GM12878 (cell line): Measurements from ENCODE around the gene ODAD4. TPM values are rescaled to one million over a fixed set of nuclear protein-coding genes. Genes with fewer than 3 reads are reported as not detected.

Experiments used
- ATAC-seq: fragments of 200-7000 bp; cut with Tn5 transposase; 3 replicates; pipeline ENCODE4 v1.9.1; 2020; ENCODE audit warnings: mild to moderate bottlenecking, moderate library complexity
- BruUV-seq: library from RNA; stranded (reverse); fragments of 400-500 nt; replicated peaks from 2 replicates; lab custom pipeline; 2021; lab: Mats Ljungman, UMichigan
- CTCF ChIA-PET: fragments of 300-600 bp; sonication (Branson Sonifier 250); formaldehyde crosslinking; extraction: SDS; loops from one replicate; lab custom pipeline; 2021; ENCODE audit warnings: inconsistent platforms; lab: Yijun Ruan, JAX
- POLR2A ChIA-PET: fragments of 350-600 bp; formaldehyde crosslinking; extraction: SDS; loops from one replicate; lab custom pipeline; 2021; ENCODE audit warnings: inconsistent platforms; lab: Charles Lee
- RAD21 ChIA-PET: fragments of 300-600 bp; sonication (Branson Sonifier 250); formaldehyde crosslinking; loops from one replicate; lab custom pipeline; 2023; ENCODE audit warnings: antibody characterized with exemption; ENCODE audit not compliant: unreplicated experiment; lab: Charles Lee
- SMC1A ChIA-PET: fragments of 300-600 bp; sonication (Branson Sonifier 250); formaldehyde crosslinking; loops from one replicate; lab custom pipeline; 2023; ENCODE audit not compliant: unreplicated experiment, uncharacterized antibody; lab: Charles Lee
- DNase-seq: peaks from one replicate; pipeline ENCODE4 v3.0.0-alpha.2; 2011; ENCODE audit warnings: low read depth, low spot score
- FAIRE-seq: peaks from 3 replicates; lab custom pipeline; 2011; peaks lifted over from hg19 to GRCh38; lab: Jason Lieb, UNC
- H2AFZ ChIP-seq: 2 replicates; pipeline ENCODE4 v1.6.0; 2011; ENCODE audit warnings: low read depth, low read length, control low read depth; ENCODE audit not compliant: control insufficient read depth
- H3K27ac ChIP-seq: 2 replicates; pipeline ENCODE4 v1.5.1; 2011; ENCODE audit warnings: control low read depth; ENCODE audit not compliant: control insufficient read depth, insufficient read depth
- H3K27me3 ChIP-seq, 2 experiments: replicated peaks in 1 of 2; 2 replicates each; pipeline versions ENCODE4 v1.6.0 to v1.6.1; 2011; ENCODE audit warnings: low read length in 1 of 2; ENCODE audit not compliant: control insufficient read depth in 2 of 2, insufficient read depth in 2 of 2
- H3K36me3 ChIP-seq, 2 experiments: 2 replicates each; pipeline ENCODE4 v1.5.1; 2011; ENCODE audit warnings: low read length in 1 of 2; ENCODE audit not compliant: control insufficient read depth in 2 of 2, insufficient read depth in 2 of 2
- H3K4me1 ChIP-seq: 2 replicates; pipeline ENCODE4 v1.6.1; 2011; ENCODE audit warnings: mild to moderate bottlenecking, low read length, moderate library complexity, mixed read lengths; ENCODE audit not compliant: control insufficient read depth, insufficient read depth
- H3K4me2 ChIP-seq: 2 replicates; pipeline ENCODE4 v1.6.0; 2011; ENCODE audit warnings: control low read depth; ENCODE audit not compliant: control insufficient read depth, insufficient read depth
- H3K4me3 ChIP-seq: fragments of 200-600 bp; sonication (generic); 2 replicates; pipeline ENCODE4 v1.5.1; 2016
- H3K79me2 ChIP-seq: 2 replicates; pipeline ENCODE4 v1.6.0; 2011; ENCODE audit warnings: low read length; ENCODE audit not compliant: control insufficient read depth, insufficient read depth
- H3K9ac ChIP-seq: 2 replicates; pipeline ENCODE4 v1.8.0; 2011; ENCODE audit warnings: low read length, control low read depth, mixed read lengths; ENCODE audit not compliant: control insufficient read depth, insufficient read depth
- H3K9me3 ChIP-seq: replicated peaks from 3 replicates; pipeline ENCODE4 v1.5.1; 2011; ENCODE audit warnings: mild to moderate bottlenecking, low read length; ENCODE audit not compliant: control insufficient read depth, insufficient read depth
- H4K20me1 ChIP-seq: 2 replicates; pipeline ENCODE4 v1.6.0; 2011; ENCODE audit not compliant: control insufficient read depth, insufficient read depth
- HDAC2 ChIP-seq: fragments of 200-600 bp; sonication (generic); IDR thresholded peaks from 2 replicates; pipeline ENCODE4 v1.6.1; 2017
- NR2C1 ChIP-seq: fragments of 450-650 bp; IDR thresholded peaks from 2 replicates; pipeline ENCODE4 v1.6.1; 2017; ENCODE audit warnings: antibody characterized with exemption, mild to moderate bottlenecking, moderate library complexity
- NR2C2 ChIP-seq: IDR thresholded peaks from 2 replicates; pipeline ENCODE4 v1.6.1; 2011; ENCODE audit warnings: borderline replicate concordance, low read depth; ENCODE audit not compliant: control insufficient read depth, insufficient read length
- NR2F1 ChIP-seq: fragments of 450-650 bp; conservative IDR thresholded peaks from 2 replicates; pipeline ENCODE4 v1.6.1; 2017; ENCODE audit warnings: mild to moderate bottlenecking
- POLR2A ChIP-seq: IDR thresholded peaks from 2 replicates; pipeline ENCODE4 v1.6.1; 2011; ENCODE audit warnings: low read depth, mild to moderate bottlenecking, low read length
- REST ChIP-seq: IDR thresholded peaks from 2 replicates; pipeline ENCODE4 v1.6.1; 2012; ENCODE audit warnings: mild to moderate bottlenecking, low read depth, low read length
- RFX5 ChIP-seq: IDR thresholded peaks from 2 replicates; pipeline ENCODE4 v1.6.1; 2011; ENCODE audit warnings: low read depth, low read length, improper control_type of control experiment
- TBL1XR1 ChIP-seq: IDR thresholded peaks from 2 replicates; pipeline ENCODE4 v1.6.1; 2012; ENCODE audit warnings: low read depth, low read length, improper control_type of control experiment
- ZNF592 ChIP-seq: fragments of 450-650 bp; IDR thresholded peaks from 2 replicates; pipeline ENCODE4 v1.6.1; 2017; ENCODE audit warnings: mild to moderate bottlenecking, moderate library complexity
- WGBS: methylation state at CpG from one replicate; pipeline ENCODE4 v1.1.6; 2016; ENCODE audit warnings: low lambda C conversion rate; ENCODE audit not compliant: insufficient replicate concordance, insufficient coverage; ENCODE audit errors: missing lambda C conversion rate; 5-methylcytosine and 5-hydroxymethylcytosine counted together
- in situ Hi-C: fragments of 300-500 bp; cut with MboI; formaldehyde crosslinking; loops from 9 replicates; pipeline ENCODE4 v1.14.3; 2018; ENCODE audit warnings: mixed read lengths
- intact Hi-C: fragments of 100-400 bp; cut with micrococcal nuclease; formaldehyde crosslinking; loops from one replicate; pipeline ENCODE4 v1.14.2; 2022; ENCODE audit not compliant: unreplicated experiment
- polyA plus RNA-seq, 11 experiments: library from polyadenylated mRNA; depleted of rRNA in 4 of 11; unstranded in 6 of 11; stranded (reverse) in 5 of 11; fragments of >200 nt; fragmentation: Nextera tagmentation in 4 of 11; fragmentation: Illumina TruSeq in 1 of 11; extraction: Ambion mirVana in 4 of 11; extraction: Trizol in 1 of 11; gene quantifications; 1 replicate in 1 of 11; 2 replicates in 10 of 11; pipeline versions ENCODE4 v1.2.1 to v1.2.3, GENCODE V29; 2011 to 2016; ENCODE audit warnings: inconsistent platforms in 2 of 11, missing spikeins in 2 of 11, low read depth in 1 of 11
- total RNA-seq, 4 experiments: library from RNA; depleted of rRNA in 3 of 4; stranded (reverse); fragments of >200 nt in 3 of 4; fragmentation: Illumina TruSeq in 1 of 4; extraction: Trizol in 1 of 4; gene quantifications; 2 replicates each; pipeline versions ENCODE4 v1.2.1 to v1.2.3, GENCODE V29; 2013 to 2021

Gene ODAD4
- total and polyA plus RNA-seq, 10 of the 15 experiments (the other 5 are each of a cell fraction or from before 2014, with no cell fraction given): 0.10 to 0.73 (median 0.35) TPM

- no peak for FAIRE-seq
- WGBS: 75% methylated on average over 4 of the region's 4 CpGs
- Histone ChIP-seq H3K4me3 (no peak overlapping the region), H4K20me1 (no peaks in the 10 kb centered on the region), H3K9ac (no peak overlapping the region), H3K36me3 (peaks cover 30 to 36% of the 10 kb centered on the region in 2 experiments), H3K79me2 (no peaks in the 10 kb centered on the region), H3K4me2 (no peak overlapping the region), H2AFZ (no peak overlapping the region), H3K27me3 (no peaks in the 10 kb centered on the region), H3K27ac (no peak overlapping the region), H3K9me3 (no peaks in the 10 kb centered on the region), H3K4me1 (peaks cover 19% of the 10 kb centered on the region)
- BruUV-seq: no TSS peak
- intact Hi-C loops: no loop called here
- TF ChIP-seq POLR2A (0 out of 2 replicates have a peak, but pooled peaks have one; percentile 39), NR2F1 (no peak)
- ATAC-seq: no peak
- ChIA-PET SMC1A (interaction anchor here (1.2 to 2.6 kb wide), 6 partner anchors 12 to 40 kb away, joined by 3 to 11 read pairs (median 6); partner anchors contain the start of genes CNP and DNAJC7), CTCF (interaction anchor here (1.4 to 3.1 kb wide), 3 partner anchors 12 to 39 kb away, joined by 5 to 27 read pairs (median 15); partner anchors contain the start of genes CNP and DNAJC7), POLR2A (interaction anchor here (2.1 kb wide), 1 partner anchor 39 kb away, joined by 14 read pairs; the partner anchor contains the start of gene DNAJC7), RAD21 (interaction anchor here (2.7 kb wide), 1 partner anchor 39 kb away, joined by 16 read pairs; the partner anchor contains the start of gene DNAJC7)
- in situ Hi-C loops: no loop called here
- no peak for DNase-seq
Observed at GRCh38 chr17:41977991-41978390, 47.6 kb downstream of the ODAD4 start.

- ChIA-PET CTCF (no interaction called here), RAD21 (no interaction called here), SMC1A (no interaction called here), POLR2A (no interaction called here)
- Histone ChIP-seq H3K79me2 (no peaks in the 10 kb centered on the region), H3K4me1 (no peaks in the 10 kb centered on the region), H4K20me1 (no peaks in the 10 kb centered on the region), H2AFZ (no peak overlapping the region), H3K36me3 (peaks cover 18 to 22% of the 10 kb centered on the region in 2 experiments), H3K4me3 (no peak overlapping the region), H3K27me3 (no peaks in the 10 kb centered on the region), H3K27ac (no peak overlapping the region), H3K4me2 (no peak overlapping the region), H3K9ac (no peak overlapping the region), H3K9me3 (no peaks in the 10 kb centered on the region)
- 97% methylated on average over 14 of the region's 14 CpGs for WGBS
- no peak for ATAC-seq
- in situ Hi-C loops (no loop called here), intact Hi-C loops (no loop called here)
- DNase-seq: no peak
- BruUV-seq: no TSS peak
- no peak for FAIRE-seq
- TF ChIP-seq ZNF592: no peak
- TF ChIP-seq HDAC2: no peak
- no peak for TF ChIP-seq RFX5
- TF ChIP-seq NR2C1: no peak
- no peak for TF ChIP-seq NR2C2
- TF ChIP-seq REST: no peak
- TF ChIP-seq TBL1XR1: no peak
Observed at GRCh38 chr17:41982026-41982760, 51.8 kb downstream of the ODAD4 start.
